Naive thymus-derived CD4-positive, alpha-beta T cell (primary cell): ENCODE data around the gene ODC1. TPM values are rescaled to one million over a fixed set of nuclear protein-coding genes. Genes with fewer than 3 reads are reported as not detected.

Experiments
- ATAC-seq: fragments of 150-1000 bp; cut with Tn5 transposase; 2 replicates; pipeline ENCODE4 v1.10.0; 2021; ENCODE audit warnings: mild to moderate bottlenecking, moderate library complexity
- CTCF ChIA-PET: fragments of 350-600 bp; sonication (Branson Sonifier 250); formaldehyde crosslinking; loops from one replicate; lab custom pipeline; 2021; ENCODE audit warnings: antibody characterized with exemption; lab: Charles Lee
- POLR2A ChIA-PET: fragments of 350-600 bp; sonication (Branson Sonifier 250); formaldehyde crosslinking; loops from one replicate; lab custom pipeline; 2021; ENCODE audit warnings: antibody characterized with exemption, inconsistent platforms; lab: Charles Lee
- DNase-seq, 9 donors: peaks; one replicate each; pipeline versions ENCODE4 v3.0.0 to v3.0.0-alpha.2; 2020 to 2022; ENCODE audit warnings: mixed read lengths in 1 of 9
- H3K27ac ChIP-seq: one replicate; pipeline ENCODE4 v1.7.0; 2013; ENCODE audit warnings: mild to moderate bottlenecking, low read depth, low read length, moderate library complexity
- H3K27me3 ChIP-seq, 2 donors: one replicate each; pipeline ENCODE4 v1.7.0; 2013; ENCODE audit warnings: low read length in 2 of 2, mild to moderate bottlenecking in 2 of 2, moderate library complexity in 2 of 2; ENCODE audit not compliant: control insufficient read depth in 2 of 2, insufficient read depth in 2 of 2
- H3K36me3 ChIP-seq, 3 experiments: 1 replicate in 2 of 3; 2 replicates in 1 of 3; pipeline ENCODE4 v1.7.0; 2013; ENCODE audit warnings: low read length in 3 of 3, mild to moderate bottlenecking in 3 of 3, moderate library complexity in 1 of 3; ENCODE audit not compliant: insufficient read depth in 3 of 3, control insufficient read depth in 2 of 3
- H3K4me1 ChIP-seq, 2 donors: one replicate each; pipeline ENCODE4 v1.7.0; 2013; ENCODE audit warnings: low read length in 2 of 2, mild to moderate bottlenecking in 2 of 2, moderate library complexity in 1 of 2; ENCODE audit not compliant: control insufficient read depth in 2 of 2, insufficient read depth in 2 of 2
- H3K4me3 ChIP-seq: 2 replicates; pipeline ENCODE4 v1.7.0; 2013; ENCODE audit warnings: mild to moderate bottlenecking, low read length
- H3K9me3 ChIP-seq, 3 experiments: 1 replicate in 2 of 3; 2 replicates in 1 of 3; pipeline ENCODE4 v1.7.0; 2013; ENCODE audit warnings: low read length in 3 of 3; ENCODE audit not compliant: control insufficient read depth in 2 of 3
- H3K27ac Mint-ChIP-seq, 9 donors: one replicate each; pipeline ENCODE4 v1.8.0; 2020 to 2022; ENCODE audit warnings: mixed read lengths in 9 of 9, mild to moderate bottlenecking in 8 of 9, moderate library complexity in 5 of 9, inconsistent platforms in 2 of 9
- H3K27me3 Mint-ChIP-seq, 5 donors: one replicate each; pipeline ENCODE4 v1.8.0; 2021 to 2022; ENCODE audit warnings: mixed read lengths in 5 of 5, mild to moderate bottlenecking in 1 of 5
- H3K36me3 Mint-ChIP-seq, 5 donors: one replicate each; pipeline ENCODE4 v1.8.0; 2020 to 2022; ENCODE audit warnings: mixed read lengths in 5 of 5, mild to moderate bottlenecking in 3 of 5, inconsistent platforms in 1 of 5
- H3K4me1 Mint-ChIP-seq, 7 donors: one replicate each; pipeline ENCODE4 v1.8.0; 2020 to 2022; ENCODE audit warnings: mixed read lengths in 7 of 7, mild to moderate bottlenecking in 3 of 7, inconsistent platforms in 1 of 7
- H3K4me3 Mint-ChIP-seq, 10 donors: one replicate each; pipeline ENCODE4 v1.8.0; 2020 to 2022; ENCODE audit warnings: mild to moderate bottlenecking in 10 of 10, mixed read lengths in 10 of 10, moderate library complexity in 6 of 10, inconsistent platforms in 2 of 10
- H3K9me3 Mint-ChIP-seq, 11 donors: one replicate each; pipeline ENCODE4 v1.8.0; 2020 to 2022; ENCODE audit warnings: mixed read lengths in 11 of 11, mild to moderate bottlenecking in 4 of 11, inconsistent platforms in 1 of 11, moderate library complexity in 1 of 11
- intact Hi-C, 2 donors: fragments of 100-400 bp; cut with micrococcal nuclease; formaldehyde crosslinking; loops; one replicate each; pipeline ENCODE4 v1.15.1; 2023
- polyA plus RNA-seq, 2 donors: library from polyadenylated mRNA; unstranded; fragments of 300-500 nt; fragmentation: Illumina TruSeq; gene quantifications; one replicate each; pipeline ENCODE4 v1.2.3, GENCODE V29; 2021
- total RNA-seq, 6 experiments: library from RNA in 5 of 6; stranded (reverse) in 5 of 6; gene quantifications; 1 replicate in 5 of 6; 2 replicates in 1 of 6; pipeline ENCODE4 v1.2.3 and lab custom pipeline; 2021 to 2026

ODC1 gene
- total and polyA plus RNA-seq, 7 experiments from 2014 or later, result 32.7 to 88.2 (median 52.4) TPM

DNA sequence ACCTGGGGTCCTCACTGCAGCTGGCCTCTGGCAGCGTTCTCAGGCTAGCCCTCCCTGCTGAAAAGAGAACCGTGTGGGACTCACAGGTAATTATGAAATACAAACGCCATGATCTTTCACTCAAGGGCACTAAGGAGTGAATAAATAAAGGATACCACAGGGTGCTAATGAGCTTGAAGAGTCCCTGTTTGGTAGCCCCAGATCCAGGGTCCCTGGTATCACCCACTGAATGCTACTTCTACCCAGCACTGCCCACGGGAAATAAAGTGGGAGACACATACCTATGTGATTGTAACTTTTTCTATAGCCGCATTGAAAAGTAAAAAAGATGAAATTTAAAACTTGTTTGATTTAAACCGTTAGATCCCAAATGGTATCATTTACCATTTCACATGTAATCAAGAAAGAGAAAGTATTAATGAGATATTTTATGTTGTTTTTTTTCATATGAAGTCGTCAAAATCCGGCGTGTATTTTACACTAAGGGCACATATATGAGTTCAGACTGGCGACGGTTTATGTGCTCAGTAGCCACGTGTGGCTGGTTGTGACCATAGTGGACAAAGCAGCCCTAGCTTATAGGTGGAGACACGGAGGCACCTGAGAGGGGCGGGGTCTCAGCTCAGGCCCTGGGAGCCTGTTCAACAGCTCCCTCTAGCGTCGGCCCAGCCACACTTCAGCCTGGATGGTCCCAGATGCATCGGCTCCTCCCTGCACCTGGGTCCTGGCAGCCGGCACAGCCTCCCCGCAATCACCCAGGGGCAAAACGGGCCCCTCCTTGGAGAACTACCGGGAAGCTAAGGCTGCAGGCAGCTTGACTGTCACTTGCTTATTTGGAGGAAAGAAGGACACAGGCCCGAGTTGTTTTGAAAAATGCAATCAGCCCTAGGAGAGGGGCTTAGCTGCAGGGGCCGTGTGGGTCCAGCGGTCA lies 39.2 kb downstream of the ODC1 start:
- DNase-seq (peak; percentile 65 to 85 (median 80)), ATAC-seq (peak; percentile 91)
- POLR2A ChIA-PET, result interaction anchor here (0.7 to 5.4 kb wide), 13 partner anchors 26 to 283 kb away, joined by 3 to 65 read pairs (median 6); partner anchors contain the start of gene HPCAL1
- Histone ChIP-seq H3K36me3 (peaks cover 0 to 47% (median 0%) of the 10 kb centered on the region in 3 experiments), H3K4me1 (peaks cover 29 to 39% of the 10 kb centered on the region in 2 donors), H3K4me3 (peak overlapping the region; percentile 35), H3K27ac (peak overlapping the region; percentile 33), H3K9me3 (no peaks in the 10 kb centered on the region), H3K27me3 (no peaks in the 10 kb centered on the region)
- intact Hi-C loops, result loop anchor here (1.0 to 5.0 kb wide), 15 partner anchors 23 to 337 kb away; partner anchors contain the start of genes HPCAL1 (in 2 of the 2) and ODC1 (in 1 of the 2)
- Mint-ChIP-seq H3K4me1 (peaks cover 29 to 52% (median 41%) of the 10 kb centered on the region in 7 donors), H3K27me3 (no peaks in the 10 kb centered on the region), H3K9me3 (no peaks in the 10 kb centered on the region), H3K27ac (peak overlapping the region; percentile 66 to 96 (median 86)), H3K36me3 (peaks cover 0 to 12% (median 1%) of the 10 kb centered on the region in 5 donors), H3K4me3 (peak overlapping the region; percentile 64 to 89 (median 78))
- CTCF ChIA-PET, result interaction anchor here (0.5 to 7.5 kb wide), 48 partner anchors 8 to 1038 kb away, joined by 3 to 93 read pairs (median 5); partner anchors contain the start of genes HPCAL1, ODC1 and RRM2

DNA sequence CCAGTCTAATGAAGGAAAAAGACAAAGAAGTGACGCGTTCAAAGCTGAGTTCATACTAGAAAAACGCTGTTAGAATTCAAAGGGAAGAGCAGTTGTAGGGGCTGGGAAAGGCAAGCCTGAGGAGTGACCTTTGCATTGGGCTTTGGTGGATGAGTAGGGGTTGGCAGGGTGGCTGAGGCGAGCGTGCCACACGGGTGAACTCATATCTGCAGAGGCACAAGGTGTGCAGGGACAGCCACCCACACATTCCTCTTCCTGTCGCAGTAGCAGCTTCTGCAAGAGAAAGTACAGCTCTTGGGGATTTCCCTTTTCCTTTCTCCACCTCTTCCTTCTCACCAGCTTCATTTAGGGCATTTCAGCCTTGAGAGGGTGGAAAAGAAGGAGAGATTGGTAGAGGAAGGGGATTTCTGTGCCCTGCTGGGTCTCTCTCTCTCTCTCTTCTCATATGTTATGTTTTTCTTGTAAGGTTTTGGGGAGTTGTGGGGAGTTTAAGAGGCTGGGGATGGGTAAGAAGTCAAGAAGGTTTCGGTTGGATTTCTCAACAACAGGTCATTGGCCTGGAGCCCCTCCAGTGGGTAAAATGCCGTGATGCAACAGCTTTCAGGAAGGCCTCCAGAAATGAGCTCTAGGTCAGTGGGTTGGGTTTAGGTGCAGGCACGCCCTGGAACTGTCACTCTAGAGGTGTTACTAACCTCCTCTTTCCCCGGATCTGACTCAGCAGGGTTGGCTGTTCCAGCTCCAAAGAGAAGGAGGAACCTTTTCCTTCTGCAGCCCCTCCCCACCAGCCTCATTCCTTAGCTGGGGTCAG lies 40.1 kb downstream of the ODC1 start:
- no peaks in the 10 kb centered on the region for H3K27me3 ChIP-seq
- Mint-ChIP-seq H3K4me3 (peak overlapping the region; percentile 64 to 89 (median 78)), H3K4me1 (peaks cover 29 to 56% (median 46%) of the 10 kb centered on the region in 7 donors), H3K9me3 (no peaks in the 10 kb centered on the region), H3K36me3 (peaks cover 0 to 12% (median 4%) of the 10 kb centered on the region in 5 donors), H3K27ac (peak overlapping the region; percentile 66 to 96 (median 86)), H3K27me3 (no peaks in the 10 kb centered on the region)
- H3K9me3 ChIP-seq, result no peaks in the 10 kb centered on the region
- ChIA-PET CTCF (interaction anchor here (0.5 to 7.5 kb wide), 31 partner anchors 12 to 336 kb away, joined by 3 to 93 read pairs (median 8); partner anchors contain the start of genes HPCAL1, ODC1 and RRM2), POLR2A (interaction anchor here (0.9 to 5.4 kb wide), 11 partner anchors 25 to 138 kb away, joined by 3 to 65 read pairs (median 6); partner anchors contain the start of genes HPCAL1 and ODC1)
- peak in 7 of 9 donors; percentile 24 to 66 (median 38) for DNase-seq
- peaks cover 0 to 45% (median 0%) of the 10 kb centered on the region in 3 experiments for H3K36me3 ChIP-seq
- H3K27ac ChIP-seq, result peak overlapping the region; percentile 33
- peaks cover 29 to 39% of the 10 kb centered on the region in 2 donors for H3K4me1 ChIP-seq
- peak overlapping the region; percentile 35 for H3K4me3 ChIP-seq
- peak; percentile 65 for ATAC-seq
- intact Hi-C loops, result loop anchor here in 1 of 2 donors (5.0 kb wide), 1 partner anchor 266 kb away; no protein-coding TSS in a partner anchor

DNA sequence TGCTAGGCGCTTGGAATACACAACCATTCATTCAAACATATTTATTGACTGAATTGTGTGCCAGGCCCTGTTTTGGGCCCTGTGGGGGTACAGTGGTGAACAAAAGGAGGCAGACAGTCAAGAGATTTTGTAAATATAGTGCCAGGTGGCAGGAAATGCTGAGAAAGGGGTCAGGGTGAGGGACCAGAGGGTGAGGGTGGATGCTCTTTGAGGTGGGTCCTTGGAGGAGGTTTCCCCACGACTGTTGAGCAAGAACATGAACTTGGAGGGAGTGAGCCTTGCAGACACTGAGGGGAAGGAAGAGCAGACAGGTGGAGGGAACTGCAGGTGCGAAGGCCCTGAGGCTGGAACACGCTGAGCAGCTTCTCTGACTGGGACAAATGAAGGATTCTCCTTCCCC lies 40.7 kb downstream of the ODC1 start:
- no peaks in the 10 kb centered on the region for H3K27me3 Mint-ChIP-seq
- no peaks in the 10 kb centered on the region for H3K9me3 ChIP-seq
- no peaks in the 10 kb centered on the region for H3K9me3 Mint-ChIP-seq
- no peak for ATAC-seq
- peak overlapping the region; percentile 64 to 89 (median 78) for H3K4me3 Mint-ChIP-seq
- H3K27ac ChIP-seq, result peak overlapping the region; percentile 33
- peak overlapping the region; percentile 35 for H3K4me3 ChIP-seq
- peaks cover 0 to 40% (median 0%) of the 10 kb centered on the region in 3 experiments for H3K36me3 ChIP-seq
- peaks cover 31 to 62% (median 49%) of the 10 kb centered on the region in 7 donors for H3K4me1 Mint-ChIP-seq
- no peaks in the 10 kb centered on the region for H3K27me3 ChIP-seq
- peaks cover 29 to 44% of the 10 kb centered on the region in 2 donors for H3K4me1 ChIP-seq
- peaks cover 0 to 6% (median 4%) of the 10 kb centered on the region in 5 donors for H3K36me3 Mint-ChIP-seq
- H3K27ac Mint-ChIP-seq, result peak overlapping the region; percentile 66 to 96 (median 86)
- CTCF ChIA-PET, result interaction anchor here (0.7 to 7.5 kb wide), 13 partner anchors 14 to 335 kb away, joined by 3 to 93 read pairs (median 23); partner anchors contain the start of gene HPCAL1
- intact Hi-C loops, result loop anchor here in 1 of 2 donors (5.0 kb wide), 1 partner anchor 265 kb away; no protein-coding TSS in a partner anchor
- POLR2A ChIA-PET, result interaction anchor here (0.9 to 5.4 kb wide), 8 partner anchors 24 to 109 kb away, joined by 4 to 65 read pairs (median 8); partner anchors contain the start of genes HPCAL1 and ODC1
- DNase-seq, result no peak

DNA sequence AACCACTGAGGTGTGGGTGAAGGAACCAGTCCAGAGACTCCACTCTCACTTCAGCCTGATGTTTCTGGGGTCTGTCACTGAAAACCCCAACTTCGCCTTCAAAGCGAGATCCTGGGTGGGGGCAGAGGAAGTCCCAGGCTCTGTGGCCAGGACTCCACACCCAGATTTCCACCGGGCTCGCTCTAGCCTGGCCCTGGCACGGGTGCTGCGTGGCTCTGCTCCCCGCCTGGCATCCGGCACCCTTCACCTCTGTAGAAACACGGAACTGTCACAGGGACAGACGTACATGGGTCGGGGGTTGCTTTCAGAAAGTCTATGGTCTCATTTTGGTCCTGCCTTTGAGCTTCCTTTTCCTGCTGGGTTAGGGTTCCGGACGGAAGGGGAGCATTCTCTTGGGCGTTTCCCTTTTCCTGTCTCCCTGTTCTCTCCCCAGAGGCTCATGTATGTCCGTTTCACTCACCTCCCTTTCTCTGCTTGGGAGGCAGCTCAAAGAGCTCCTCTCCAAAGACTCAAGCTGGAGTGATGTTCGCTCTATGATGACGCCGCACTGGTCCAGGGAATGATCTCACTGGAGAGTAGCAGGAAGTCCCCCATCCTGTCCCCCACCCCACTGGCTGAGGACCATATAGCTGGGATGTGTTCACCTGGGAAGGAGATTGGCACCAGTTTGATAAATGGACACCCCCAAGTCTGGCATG lies 41.5 kb downstream of the ODC1 start:
- H3K27me3 Mint-ChIP-seq, result no peaks in the 10 kb centered on the region
- H3K27ac ChIP-seq, result peak overlapping the region; percentile 14
- POLR2A ChIA-PET, result interaction anchor here (1.5 to 5.4 kb wide), 4 partner anchors 42 to 104 kb away, joined by 4 to 65 read pairs (median 7); partner anchors contain the start of genes HPCAL1 and ODC1
- H3K9me3 ChIP-seq, result no peaks in the 10 kb centered on the region
- H3K27me3 ChIP-seq, result no peaks in the 10 kb centered on the region
- peaks cover 0 to 32% (median 0%) of the 10 kb centered on the region in 3 experiments for H3K36me3 ChIP-seq
- peaks cover 31 to 70% (median 57%) of the 10 kb centered on the region in 7 donors for H3K4me1 Mint-ChIP-seq
- intact Hi-C loops, result loop anchor here in 1 of 2 donors (5.0 kb wide), 1 partner anchor 264 kb away; no protein-coding TSS in a partner anchor
- ATAC-seq (no peak), DNase-seq (no peak)
- H3K4me3 ChIP-seq, result no peak overlapping the region
- CTCF ChIA-PET, result interaction anchor here (0.7 to 7.5 kb wide), 10 partner anchors 13 to 281 kb away, joined by 3 to 93 read pairs (median 31); partner anchors contain the start of gene HPCAL1
- H3K36me3 Mint-ChIP-seq, result peaks cover 0 to 4% (median 3%) of the 10 kb centered on the region in 5 donors
- H3K4me1 ChIP-seq, result peaks cover 29 to 51% of the 10 kb centered on the region in 2 donors
- H3K27ac Mint-ChIP-seq, result peak overlapping the region in 8 of 9 donors; percentile 26 to 96 (median 84)
- no peaks in the 10 kb centered on the region for H3K9me3 Mint-ChIP-seq
- peak overlapping the region in 8 of 10 donors; percentile 26 to 87 (median 68) for H3K4me3 Mint-ChIP-seq

DNA sequence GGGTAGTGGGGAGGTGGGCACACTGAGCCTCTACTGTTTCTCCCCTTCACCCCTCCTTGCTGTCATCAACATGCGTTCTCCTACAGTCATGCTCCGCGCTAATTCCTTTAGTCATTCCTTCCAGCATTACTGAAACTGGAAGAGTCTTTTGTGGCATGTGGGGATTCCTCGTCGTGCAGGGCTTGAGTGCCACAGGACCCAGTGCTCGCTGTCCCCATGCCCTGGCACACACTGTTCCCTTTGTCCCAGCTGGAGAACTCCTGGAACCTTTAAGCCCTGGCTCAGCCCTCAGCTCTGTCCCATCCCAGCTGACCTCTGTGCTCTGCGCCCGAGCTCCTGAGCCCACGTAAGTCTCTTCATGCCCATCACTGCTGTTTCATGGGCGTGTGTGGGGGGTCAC lies 42.1 kb downstream of the ODC1 start:
- DNase-seq, result no peak
- no peak overlapping the region for H3K4me3 ChIP-seq
- peaks cover 36 to 57% of the 10 kb centered on the region in 2 donors for H3K4me1 ChIP-seq
- intact Hi-C loops, result loop anchor here in 1 of 2 donors (5.0 kb wide), 1 partner anchor 264 kb away; no protein-coding TSS in a partner anchor
- Mint-ChIP-seq H3K27me3 (no peaks in the 10 kb centered on the region), H3K4me1 (peaks cover 36 to 76% (median 63%) of the 10 kb centered on the region in 7 donors), H3K9me3 (peaks cover 0 to under 1% (median 0%) of the 10 kb centered on the region in 11 donors), H3K27ac (peak overlapping the region in 5 of 9 donors; percentile 62 to 91 (median 81)), H3K4me3 (peak overlapping the region in 2 of 10 donors; percentile 73 to 74), H3K36me3 (peaks cover 0 to 9% (median 8%) of the 10 kb centered on the region in 5 donors)
- peak overlapping the region; percentile 14 for H3K27ac ChIP-seq
- ATAC-seq, result no peak
- H3K9me3 ChIP-seq, result no peaks in the 10 kb centered on the region
- ChIA-PET POLR2A (interaction anchor here (1.8 to 5.4 kb wide), 2 partner anchors 98 to 103 kb away, joined by 4 to 65 read pairs; partner anchors contain the start of gene HPCAL1), CTCF (interaction anchor here (3.0 to 7.5 kb wide), 4 partner anchors 12 to 135 kb away, joined by 9 to 93 read pairs (median 64); no protein-coding TSS in a partner anchor)
- H3K27me3 ChIP-seq, result no peaks in the 10 kb centered on the region
- H3K36me3 ChIP-seq, result peaks cover 0 to 26% (median 0%) of the 10 kb centered on the region in 3 experiments
